Body of pancreas (tissue), 4 donors: ENCODE results near the gene TRPC1.

Experiments used
- POLR2A ChIP-seq, 3 donors: fragments of 450-650 bp; IDR thresholded peaks; one replicate each; pipeline ENCODE4 v1.6.1; 2016; ENCODE audit warnings: antibody characterized with exemption in 3 of 3, mild to moderate bottlenecking in 2 of 3
- TF ChIP-seq, protein P1 (sequence below), 7 experiments: fragments of 450-650 bp in 4 of 7; fragments of 200-600 bp in 3 of 7; sonication (generic) in 3 of 7; IDR thresholded peaks; one replicate each; pipeline ENCODE4 v1.5.1; 2016 to 2019; ENCODE audit warnings: antibody characterized with exemption in 7 of 7

DNA sequence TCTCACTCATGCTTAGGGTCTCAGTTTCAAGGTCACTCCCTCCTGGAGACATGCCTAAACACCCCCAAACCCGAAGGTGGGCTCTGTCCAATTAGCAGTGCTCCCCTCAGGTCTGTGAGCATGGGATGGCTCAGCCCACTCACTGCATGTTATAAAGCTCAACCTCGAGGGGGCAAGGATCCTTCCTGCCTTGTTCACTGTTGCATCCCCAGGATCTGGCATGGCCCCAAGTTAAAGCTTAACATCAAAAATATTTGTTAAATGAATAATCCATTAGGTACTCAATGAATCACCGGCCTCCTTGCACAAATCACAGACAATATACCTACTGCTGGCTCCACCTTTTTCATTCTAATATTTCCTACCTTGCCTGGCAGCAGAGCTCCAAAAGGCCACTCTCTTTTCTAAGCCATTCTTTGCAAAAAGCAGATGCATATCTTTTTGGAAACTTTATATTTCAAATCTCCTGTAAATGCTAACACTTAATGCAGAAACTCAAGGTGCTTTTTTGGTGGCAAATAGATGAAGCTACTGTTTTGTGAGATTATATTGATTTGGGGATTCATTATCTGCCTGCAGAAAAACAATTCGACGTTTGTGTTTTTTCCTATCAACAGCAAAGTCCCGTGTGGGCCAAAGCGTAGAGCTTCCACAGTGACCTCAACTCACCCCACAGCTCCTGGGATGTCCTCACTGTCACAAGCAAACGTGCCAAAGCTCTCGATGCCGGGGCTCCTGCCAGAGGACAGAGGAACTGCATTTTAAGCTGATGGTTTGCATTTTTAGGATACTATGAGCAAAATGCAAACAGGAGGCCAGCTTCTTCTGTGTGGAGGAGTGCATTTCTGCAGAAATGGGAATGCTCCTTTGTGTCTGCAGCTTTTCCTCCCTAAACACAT lies 129.7 kb downstream of the TRPC1 start:
- TF ChIP-seq, protein P1, sequence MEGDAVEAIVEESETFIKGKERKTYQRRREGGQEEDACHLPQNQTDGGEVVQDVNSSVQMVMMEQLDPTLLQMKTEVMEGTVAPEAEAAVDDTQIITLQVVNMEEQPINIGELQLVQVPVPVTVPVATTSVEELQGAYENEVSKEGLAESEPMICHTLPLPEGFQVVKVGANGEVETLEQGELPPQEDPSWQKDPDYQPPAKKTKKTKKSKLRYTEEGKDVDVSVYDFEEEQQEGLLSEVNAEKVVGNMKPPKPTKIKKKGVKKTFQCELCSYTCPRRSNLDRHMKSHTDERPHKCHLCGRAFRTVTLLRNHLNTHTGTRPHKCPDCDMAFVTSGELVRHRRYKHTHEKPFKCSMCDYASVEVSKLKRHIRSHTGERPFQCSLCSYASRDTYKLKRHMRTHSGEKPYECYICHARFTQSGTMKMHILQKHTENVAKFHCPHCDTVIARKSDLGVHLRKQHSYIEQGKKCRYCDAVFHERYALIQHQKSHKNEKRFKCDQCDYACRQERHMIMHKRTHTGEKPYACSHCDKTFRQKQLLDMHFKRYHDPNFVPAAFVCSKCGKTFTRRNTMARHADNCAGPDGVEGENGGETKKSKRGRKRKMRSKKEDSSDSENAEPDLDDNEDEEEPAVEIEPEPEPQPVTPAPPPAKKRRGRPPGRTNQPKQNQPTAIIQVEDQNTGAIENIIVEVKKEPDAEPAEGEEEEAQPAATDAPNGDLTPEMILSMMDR (IDR thresholded peaks at IDR 0.05) = no peak
- TF ChIP-seq POLR2A (IDR thresholded peaks at IDR 0.05) = no peak
